Stomach smooth muscle (tissue), 2 donors: ENCODE results near the gene XRCC4.

ENCODE experiments used
- H3K27ac ChIP-seq: one replicate; pipeline ENCODE4 v1.7.0; 2013; ENCODE audit warnings: mild to moderate bottlenecking, low read length, inconsistent platforms
- H3K27me3 ChIP-seq, 2 donors: one replicate each; pipeline ENCODE4 v1.7.0; 2013; ENCODE audit warnings: low read length in 2 of 2; ENCODE audit not compliant: insufficient read depth in 2 of 2, control insufficient read depth in 1 of 2
- H3K36me3 ChIP-seq, 2 donors: one replicate each; pipeline ENCODE4 v1.7.0; 2013; ENCODE audit warnings: low read length in 2 of 2; ENCODE audit not compliant: control insufficient read depth in 2 of 2, insufficient read depth in 2 of 2
- H3K4me1 ChIP-seq: one replicate; pipeline ENCODE4 v1.7.0; 2013; ENCODE audit warnings: low read length; ENCODE audit not compliant: control insufficient read depth, insufficient read depth
- H3K4me3 ChIP-seq, 2 donors: one replicate each; pipeline ENCODE4 v1.7.0; 2013; ENCODE audit warnings: low read length in 2 of 2
- H3K9ac ChIP-seq, 2 donors: one replicate each; pipeline ENCODE4 v1.7.0; 2013; ENCODE audit warnings: low read length in 2 of 2, mild to moderate bottlenecking in 1 of 2
- H3K9me3 ChIP-seq, 2 donors: one replicate each; pipeline ENCODE4 v1.7.0; 2013; ENCODE audit warnings: low read length in 2 of 2; ENCODE audit not compliant: control insufficient read depth in 2 of 2
- donor health status: healthy.
- donor health status: Pancreatic carcinoma.

XRCC4 gene

DNA sequence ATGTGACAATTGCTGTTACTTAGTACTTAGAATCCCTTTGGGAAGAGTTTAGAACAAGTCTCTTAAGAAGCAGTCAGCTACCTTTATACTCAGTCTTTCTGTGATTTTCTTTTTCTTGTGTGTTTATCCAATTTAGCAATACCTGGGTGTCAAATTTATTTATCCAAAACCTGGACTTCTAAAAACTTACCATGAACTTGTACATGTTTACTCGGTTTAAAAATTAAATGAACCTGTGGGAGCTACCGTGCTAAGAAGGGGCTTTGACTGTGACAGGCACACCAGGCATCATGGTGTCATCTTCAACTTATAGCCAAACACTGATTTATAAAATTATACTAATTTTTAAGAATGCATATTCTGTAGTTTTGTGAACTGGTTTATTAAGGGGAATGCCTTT, 96.5 kb downstream of the XRCC4 start:
- H3K9ac ChIP-seq: no peak overlapping the region
- no peak overlapping the region for H3K27ac ChIP-seq

GRCh38 chr5:83177803-83178202, 100.5 kb downstream of the XRCC4 start:
- H3K9ac ChIP-seq: no peak overlapping the region
- H3K4me1 ChIP-seq: no peaks in the 10 kb centered on the region
- H3K36me3 ChIP-seq: no peaks in the 10 kb centered on the region
- H3K9me3 ChIP-seq: no peaks in the 10 kb centered on the region
- no peaks in the 10 kb centered on the region for H3K27me3 ChIP-seq
- H3K4me3 ChIP-seq: no peak overlapping the region
- no peak overlapping the region for H3K27ac ChIP-seq

More for the DNA sequence above, 96.5 kb downstream of the XRCC4 start:
- no peaks in the 10 kb centered on the region for H3K36me3 ChIP-seq
- no peak overlapping the region for H3K4me3 ChIP-seq
- no peaks in the 10 kb centered on the region for H3K27me3 ChIP-seq
- no peaks in the 10 kb centered on the region for H3K9me3 ChIP-seq
- H3K4me1 ChIP-seq: no peaks in the 10 kb centered on the region

DNA sequence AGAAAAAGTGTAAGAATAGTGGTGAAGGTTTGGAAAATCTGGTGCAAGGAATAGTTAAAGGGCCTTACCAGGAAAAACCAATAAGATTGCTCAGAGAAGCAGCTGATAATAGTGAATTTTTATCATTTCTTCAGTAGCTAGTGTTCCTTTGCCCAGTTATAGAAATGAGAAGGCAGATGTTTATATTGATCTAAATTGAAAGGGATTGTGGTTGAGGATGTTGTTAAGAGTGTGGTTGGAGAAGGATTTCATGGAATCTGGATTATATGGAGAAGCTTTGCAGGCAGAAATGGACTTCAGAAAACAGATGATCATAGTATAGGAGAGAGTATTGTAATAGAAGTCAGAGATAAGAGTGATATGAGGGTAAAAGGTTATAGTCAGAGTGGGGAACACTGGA, 102.6 kb downstream of the XRCC4 start:
- Histone ChIP-seq H3K27me3 (no peaks in the 10 kb centered on the region), H3K4me1 (no peaks in the 10 kb centered on the region), H3K36me3 (no peaks in the 10 kb centered on the region), H3K4me3 (no peak overlapping the region), H3K27ac (no peak overlapping the region), H3K9me3 (no peaks in the 10 kb centered on the region), H3K9ac (no peak overlapping the region)

- Histone ChIP-seq H3K36me3 (no peaks in the 10 kb centered on the region), H3K27me3 (no peaks in the 10 kb centered on the region), H3K9ac (no peak overlapping the region), H3K4me3 (no peak overlapping the region), H3K4me1 (no peaks in the 10 kb centered on the region), H3K9me3 (no peaks in the 10 kb centered on the region), H3K27ac (no peak overlapping the region)
These were observed 107.2 kb downstream of the XRCC4 start for GRCh38 chr5:83184534-83184933.

GRCh38 chr5:83192947-83193346, 115.6 kb downstream of the XRCC4 start:
- no peak overlapping the region for H3K4me3 ChIP-seq

GRCh38 chr5:83197326-83197967, 120.1 kb downstream of the XRCC4 start:
- Histone ChIP-seq H3K9me3 (no peaks in the 10 kb centered on the region), H3K4me3 (no peak overlapping the region), H3K4me1 (no peaks in the 10 kb centered on the region), H3K27ac (no peak overlapping the region), H3K27me3 (no peaks in the 10 kb centered on the region), H3K36me3 (no peaks in the 10 kb centered on the region), H3K9ac (no peak overlapping the region)

More at GRCh38 chr5:83192947-83193346, 115.6 kb downstream of the XRCC4 start:
- Histone ChIP-seq H3K9ac (no peak overlapping the region), H3K27me3 (no peaks in the 10 kb centered on the region), H3K27ac (no peak overlapping the region), H3K36me3 (no peaks in the 10 kb centered on the region), H3K9me3 (no peaks in the 10 kb centered on the region), H3K4me1 (no peaks in the 10 kb centered on the region)

DNA sequence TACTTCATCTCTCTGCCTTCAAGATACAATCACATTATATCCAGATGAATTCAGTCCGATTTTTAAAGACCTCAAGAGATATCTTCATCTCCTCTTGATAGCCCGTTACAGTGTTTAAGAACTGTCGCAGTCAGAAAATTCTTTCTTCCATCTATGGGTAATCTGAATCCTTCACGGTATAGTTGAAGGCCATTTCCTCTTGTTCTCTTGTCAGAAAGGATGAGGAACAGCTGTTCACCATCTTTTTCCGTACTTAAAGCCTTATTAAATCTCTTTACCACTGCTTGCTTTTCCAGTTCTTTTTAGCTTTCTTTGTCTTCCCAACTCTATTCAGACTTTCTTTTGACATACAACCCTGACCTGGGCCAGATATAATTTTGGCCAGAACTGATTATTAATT, 121.8 kb downstream of the XRCC4 start:
- H3K4me3 ChIP-seq: no peak overlapping the region
- H3K36me3 ChIP-seq: no peaks in the 10 kb centered on the region

GRCh38 chr5:83204651-83205050, 127.3 kb downstream of the XRCC4 start:
- no peak overlapping the region for H3K9ac ChIP-seq
- no peaks in the 10 kb centered on the region for H3K4me1 ChIP-seq
- no peak overlapping the region for H3K4me3 ChIP-seq
- H3K36me3 ChIP-seq: no peaks in the 10 kb centered on the region
- no peaks in the 10 kb centered on the region for H3K9me3 ChIP-seq
- H3K27me3 ChIP-seq: no peaks in the 10 kb centered on the region
- no peak overlapping the region for H3K27ac ChIP-seq

More for the DNA sequence above, 121.8 kb downstream of the XRCC4 start:
- Histone ChIP-seq H3K9ac (no peak overlapping the region), H3K4me1 (no peaks in the 10 kb centered on the region), H3K27ac (no peak overlapping the region), H3K27me3 (no peaks in the 10 kb centered on the region), H3K9me3 (no peaks in the 10 kb centered on the region)

GRCh38 chr5:83209963-83210362, 132.6 kb downstream of the XRCC4 start:
- Histone ChIP-seq H3K9me3 (no peaks in the 10 kb centered on the region), H3K27ac (no peak overlapping the region), H3K4me3 (no peak overlapping the region), H3K27me3 (no peaks in the 10 kb centered on the region), H3K4me1 (no peaks in the 10 kb centered on the region), H3K36me3 (no peaks in the 10 kb centered on the region), H3K9ac (no peak overlapping the region)

DNA sequence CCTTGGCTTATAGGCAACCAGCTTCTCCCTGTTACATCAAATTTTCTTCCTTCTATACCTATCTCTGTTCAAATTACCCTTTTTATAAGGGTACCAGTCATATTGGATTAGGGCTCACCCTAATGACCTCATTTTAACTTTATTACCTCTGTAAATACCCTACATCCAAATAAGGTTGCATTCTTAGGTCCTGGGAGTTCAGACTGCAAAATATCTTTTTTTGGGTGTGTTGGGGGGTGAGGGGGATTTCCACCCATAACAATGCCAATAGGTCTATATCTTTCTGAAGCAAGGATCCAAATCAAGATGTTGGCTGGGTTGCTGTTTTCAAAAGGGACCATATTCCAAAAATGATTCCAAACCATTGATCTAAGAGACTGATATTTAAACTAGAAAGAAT, 141.7 kb downstream of the XRCC4 start:
- Histone ChIP-seq H3K36me3 (no peaks in the 10 kb centered on the region), H3K4me3 (no peak overlapping the region), H3K9me3 (no peaks in the 10 kb centered on the region), H3K4me1 (no peaks in the 10 kb centered on the region), H3K9ac (no peak overlapping the region), H3K27ac (no peak overlapping the region), H3K27me3 (no peaks in the 10 kb centered on the region)

DNA sequence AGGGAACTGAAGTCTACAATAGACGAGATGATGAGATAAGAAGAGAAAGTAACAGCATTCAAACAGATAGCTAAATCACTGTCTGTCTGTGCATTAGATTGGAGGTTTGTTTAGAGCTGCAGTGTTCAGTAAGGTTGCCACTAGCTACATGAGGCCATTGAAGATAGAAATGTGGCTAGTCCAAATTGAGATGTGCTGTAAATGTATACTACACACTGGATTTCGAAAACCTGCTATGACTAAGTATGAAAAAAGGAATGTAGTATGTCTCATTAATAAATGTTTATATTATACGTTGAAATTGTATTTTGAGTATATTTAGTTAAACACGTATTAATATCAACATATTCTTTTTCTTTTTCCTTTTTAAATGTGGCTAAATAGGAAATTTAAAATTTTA, 142.1 kb downstream of the XRCC4 start:
- Histone ChIP-seq H3K27ac (no peak overlapping the region), H3K4me3 (no peak overlapping the region), H3K9ac (no peak overlapping the region), H3K9me3 (no peaks in the 10 kb centered on the region), H3K27me3 (no peaks in the 10 kb centered on the region), H3K36me3 (no peaks in the 10 kb centered on the region), H3K4me1 (no peaks in the 10 kb centered on the region)
